Skeletal muscle satellite cell (primary cell): ENCODE results near the gene PRKAG2.

ENCODE experiments used
- H3K27me3 ChIP-seq: 2 replicates; pipeline ENCODE4 v1.7.0; 2013; ENCODE audit warnings: low read length; ENCODE audit not compliant: control insufficient read depth, insufficient read depth
- H3K36me3 ChIP-seq: 2 replicates; pipeline ENCODE4 v1.7.0; 2013; ENCODE audit warnings: mild to moderate bottlenecking, control low read depth, low read length; ENCODE audit not compliant: insufficient read depth
- H3K4me1 ChIP-seq: 2 replicates; pipeline ENCODE4 v1.7.0; 2013; ENCODE audit warnings: low read length; ENCODE audit not compliant: control insufficient read depth, insufficient read depth
- H3K4me2 ChIP-seq: 2 replicates; pipeline ENCODE4 v1.7.0; 2013; ENCODE audit warnings: mild to moderate bottlenecking, low read length
- H3K4me3 ChIP-seq: 2 replicates; pipeline ENCODE4 v1.7.0; 2013; ENCODE audit warnings: low read length
- H3K9ac ChIP-seq: 2 replicates; pipeline ENCODE4 v1.7.0; 2013; ENCODE audit warnings: mild to moderate bottlenecking, low read depth, low read length, moderate library complexity
- H3K9me3 ChIP-seq: replicated peaks from 2 replicates; pipeline ENCODE4 v1.7.0; 2013; ENCODE audit warnings: mild to moderate bottlenecking, control low read depth, low read length

The PRKAG2 gene

GRCh38 chr7:151773797-151774196 is 103.1 kb downstream of the PRKAG2 start:
- Histone ChIP-seq H3K27me3 (peaks cover 91% of the 10 kb centered on the region), H3K4me3 (no peak overlapping the region), H3K36me3 (no peaks in the 10 kb centered on the region), H3K9me3 (no peaks in the 10 kb centered on the region), H3K4me1 (no peaks in the 10 kb centered on the region), H3K4me2 (no peak overlapping the region), H3K9ac (no peak overlapping the region)

DNA sequence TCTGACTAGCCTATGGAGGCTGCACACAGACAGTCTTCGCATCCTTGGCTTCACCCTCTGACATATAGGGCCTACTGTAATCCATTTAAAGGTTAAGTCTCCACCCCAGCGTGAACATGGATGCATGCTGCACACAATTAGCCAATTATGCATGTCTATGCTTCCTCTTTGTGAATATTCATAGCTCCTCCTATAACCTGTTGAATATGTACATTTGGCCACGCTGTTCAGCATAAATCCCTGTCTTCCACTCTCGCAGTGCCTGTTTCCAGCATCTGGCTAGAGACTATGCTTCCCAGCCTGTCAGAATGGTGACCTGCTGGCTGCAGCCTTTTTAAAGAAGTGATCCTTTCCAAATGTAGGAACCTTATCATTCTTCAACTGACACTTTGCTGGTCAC is 106.7 kb downstream of the PRKAG2 start:
- Histone ChIP-seq H3K4me3 (no peak overlapping the region), H3K27me3 (peaks cover 85% of the 10 kb centered on the region), H3K4me1 (no peaks in the 10 kb centered on the region), H3K9me3 (no peaks in the 10 kb centered on the region), H3K9ac (no peak overlapping the region), H3K4me2 (no peak overlapping the region), H3K36me3 (no peaks in the 10 kb centered on the region)

- Histone ChIP-seq H3K4me3 (no peak overlapping the region), H3K9me3 (no peaks in the 10 kb centered on the region), H3K9ac (no peak overlapping the region), H3K36me3 (no peaks in the 10 kb centered on the region), H3K4me1 (no peaks in the 10 kb centered on the region), H3K27me3 (peaks cover 86% of the 10 kb centered on the region), H3K4me2 (no peak overlapping the region)
Observed at GRCh38 chr7:151769188-151769821, 107.6 kb downstream of the PRKAG2 start.

- Histone ChIP-seq H3K9me3 (no peaks in the 10 kb centered on the region), H3K9ac (no peak overlapping the region), H3K4me3 (no peak overlapping the region), H3K27me3 (peaks cover 86% of the 10 kb centered on the region), H3K4me2 (no peak overlapping the region), H3K4me1 (no peaks in the 10 kb centered on the region), H3K36me3 (no peaks in the 10 kb centered on the region)
Observed at GRCh38 chr7:151768805-151769187, 108.1 kb downstream of the PRKAG2 start.

- H3K4me3 ChIP-seq = no peak overlapping the region
- H3K4me2 ChIP-seq = no peak overlapping the region
- H3K4me1 ChIP-seq = no peaks in the 10 kb centered on the region
- H3K27me3 ChIP-seq = peaks cover 89% of the 10 kb centered on the region
- H3K9ac ChIP-seq = no peak overlapping the region
- H3K36me3 ChIP-seq = no peaks in the 10 kb centered on the region
- no peaks in the 10 kb centered on the region for H3K9me3 ChIP-seq
Observed at GRCh38 chr7:151767557-151767956, 109.4 kb downstream of the PRKAG2 start.

- no peaks in the 10 kb centered on the region for H3K4me1 ChIP-seq
- H3K27me3 ChIP-seq = peaks cover 71% of the 10 kb centered on the region
- H3K4me3 ChIP-seq = no peak overlapping the region
- H3K36me3 ChIP-seq = no peaks in the 10 kb centered on the region
- no peak overlapping the region for H3K4me2 ChIP-seq
- H3K9me3 ChIP-seq = no peaks in the 10 kb centered on the region
- no peak overlapping the region for H3K9ac ChIP-seq
Observed at GRCh38 chr7:151764056-151764920, 112.6 kb downstream of the PRKAG2 start.

- Histone ChIP-seq H3K9me3 (no peaks in the 10 kb centered on the region), H3K9ac (no peak overlapping the region), H3K4me3 (no peak overlapping the region), H3K4me1 (peaks cover 1% of the 10 kb centered on the region), H3K4me2 (no peak overlapping the region), H3K27me3 (peaks cover 63% of the 10 kb centered on the region), H3K36me3 (no peaks in the 10 kb centered on the region)
Observed at GRCh38 chr7:151763420-151763984, 113.4 kb downstream of the PRKAG2 start.

- H3K9ac ChIP-seq = no peak overlapping the region
- H3K27me3 ChIP-seq = peaks cover 57% of the 10 kb centered on the region
- no peak overlapping the region for H3K4me3 ChIP-seq
- H3K36me3 ChIP-seq = no peaks in the 10 kb centered on the region
- peaks cover 9% of the 10 kb centered on the region for H3K4me1 ChIP-seq
- no peaks in the 10 kb centered on the region for H3K9me3 ChIP-seq
- no peak overlapping the region for H3K4me2 ChIP-seq
Observed at GRCh38 chr7:151762583-151763245, 114.2 kb downstream of the PRKAG2 start.

- Histone ChIP-seq H3K9ac (no peak overlapping the region), H3K4me2 (no peak overlapping the region), H3K36me3 (no peaks in the 10 kb centered on the region), H3K9me3 (no peaks in the 10 kb centered on the region), H3K4me3 (no peak overlapping the region), H3K27me3 (peaks cover 53% of the 10 kb centered on the region), H3K4me1 (peaks cover 17% of the 10 kb centered on the region)
Observed at GRCh38 chr7:151761957-151762356, 115.0 kb downstream of the PRKAG2 start.

DNA sequence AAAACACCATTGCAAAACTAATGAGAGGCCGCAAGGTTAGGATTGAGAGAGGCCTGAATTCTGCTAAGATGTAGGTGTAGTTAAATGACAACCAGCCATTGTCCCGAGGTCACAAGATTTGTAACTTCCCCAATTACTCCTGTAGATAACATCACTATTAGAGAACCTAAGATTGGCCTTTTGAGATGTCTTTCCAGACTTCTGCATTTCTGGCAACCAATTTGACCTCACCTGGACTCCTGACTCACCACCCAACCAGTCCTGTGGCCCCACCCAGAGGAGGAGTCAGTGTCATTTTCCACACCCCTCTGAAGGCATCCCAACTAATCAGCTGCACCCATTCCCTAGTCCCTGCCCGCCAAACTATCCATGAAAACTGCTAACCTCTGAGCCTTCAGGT is 115.7 kb downstream of the PRKAG2 start:
- Histone ChIP-seq H3K9ac (no peak overlapping the region), H3K27me3 (peaks cover 48% of the 10 kb centered on the region), H3K9me3 (no peaks in the 10 kb centered on the region), H3K36me3 (no peaks in the 10 kb centered on the region), H3K4me1 (peaks cover 24% of the 10 kb centered on the region), H3K4me3 (no peak overlapping the region), H3K4me2 (no peak overlapping the region)

DNA sequence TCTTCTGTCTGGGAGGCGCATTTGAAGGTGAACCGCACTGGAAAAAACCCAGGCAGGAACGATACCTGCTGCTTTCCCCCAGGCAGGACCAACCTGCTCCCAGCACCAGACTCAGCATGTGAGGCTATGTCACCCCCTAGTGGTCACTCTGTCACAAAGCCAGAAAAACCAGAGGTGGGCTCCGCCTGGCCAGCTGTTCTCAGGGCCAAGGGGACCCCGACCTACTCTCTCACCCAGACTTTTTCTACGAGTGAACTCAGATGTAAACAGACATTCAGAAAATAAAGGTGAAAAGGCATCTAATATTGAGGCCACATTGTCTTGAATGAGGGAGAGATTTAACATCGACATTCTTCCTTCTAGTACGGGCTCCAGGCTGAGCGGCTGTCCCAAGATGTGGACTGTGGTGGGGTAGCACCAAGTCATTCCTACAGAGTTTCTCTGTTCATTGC is 117.3 kb downstream of the PRKAG2 start:
- H3K9ac ChIP-seq = no peak overlapping the region
- H3K27me3 ChIP-seq = peaks cover 35% of the 10 kb centered on the region
- no peak overlapping the region for H3K4me2 ChIP-seq
- H3K4me3 ChIP-seq = no peak overlapping the region
- H3K9me3 ChIP-seq = no peaks in the 10 kb centered on the region
- no peaks in the 10 kb centered on the region for H3K36me3 ChIP-seq
- peaks cover 40% of the 10 kb centered on the region for H3K4me1 ChIP-seq
